Measurements from ENCODE around the gene ZNF335.

The ZNF335 gene

GRCh38 chr20:45949542-45950329 is 22.3 kb downstream of the ZNF335 start:
- H3K4me1 ChIP-seq (ENCODE audit: insufficient read depth, low read length, poor library complexity, severe bottlenecking): no peaks in the 10 kb centered on the region
- H3K36me3 ChIP-seq (ENCODE audit: insufficient read depth, low read length): peaks cover 56% of the 10 kb centered on the region; the same call in 1 of the 2 replicates
- no peaks in the 10 kb centered on the region for H3K27me3 ChIP-seq (ENCODE audit: insufficient read depth, low read length, poor library complexity, severe bottlenecking)
- H4K20me1 ChIP-seq (ENCODE audit: insufficient read depth, low read length, poor library complexity, severe bottlenecking): no peaks in the 10 kb centered on the region
- H3K79me2 ChIP-seq (ENCODE audit: insufficient read depth, low read length): no peaks in the 10 kb centered on the region
- no peak overlapping the region for H3K4me2 ChIP-seq (ENCODE audit: low read depth, low read length, poor library complexity, severe bottlenecking)
- H3K9ac ChIP-seq (ENCODE audit: low read depth, low read length, poor library complexity, severe bottlenecking): no peak overlapping the region
- no peak overlapping the region for H2AFZ ChIP-seq (ENCODE audit: low read length)
- H3K9me3 ChIP-seq (ENCODE audit: insufficient read depth, low read depth, low read length): no peaks in the 10 kb centered on the region
- H3K9me2 ChIP-seq (replicated peaks; ENCODE audit: low read depth, low read length): no peaks in the 10 kb centered on the region
- TF ChIP-seq, protein P1, sequence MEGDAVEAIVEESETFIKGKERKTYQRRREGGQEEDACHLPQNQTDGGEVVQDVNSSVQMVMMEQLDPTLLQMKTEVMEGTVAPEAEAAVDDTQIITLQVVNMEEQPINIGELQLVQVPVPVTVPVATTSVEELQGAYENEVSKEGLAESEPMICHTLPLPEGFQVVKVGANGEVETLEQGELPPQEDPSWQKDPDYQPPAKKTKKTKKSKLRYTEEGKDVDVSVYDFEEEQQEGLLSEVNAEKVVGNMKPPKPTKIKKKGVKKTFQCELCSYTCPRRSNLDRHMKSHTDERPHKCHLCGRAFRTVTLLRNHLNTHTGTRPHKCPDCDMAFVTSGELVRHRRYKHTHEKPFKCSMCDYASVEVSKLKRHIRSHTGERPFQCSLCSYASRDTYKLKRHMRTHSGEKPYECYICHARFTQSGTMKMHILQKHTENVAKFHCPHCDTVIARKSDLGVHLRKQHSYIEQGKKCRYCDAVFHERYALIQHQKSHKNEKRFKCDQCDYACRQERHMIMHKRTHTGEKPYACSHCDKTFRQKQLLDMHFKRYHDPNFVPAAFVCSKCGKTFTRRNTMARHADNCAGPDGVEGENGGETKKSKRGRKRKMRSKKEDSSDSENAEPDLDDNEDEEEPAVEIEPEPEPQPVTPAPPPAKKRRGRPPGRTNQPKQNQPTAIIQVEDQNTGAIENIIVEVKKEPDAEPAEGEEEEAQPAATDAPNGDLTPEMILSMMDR (conservative IDR thresholded peaks at IDR 0.05; ENCODE audit: low read length): no peak
- TF ChIP-seq EZH2phosphoT487 (IDR thresholded peaks at IDR 0.05; ENCODE audit: borderline replicate concordance): no peak
- no peak overlapping the region for H3K4me3 ChIP-seq (ENCODE audit: low read length, poor library complexity, severe bottlenecking)
- H3F3A ChIP-seq (ENCODE audit: low read depth): no peaks in the 10 kb centered on the region

DNA sequence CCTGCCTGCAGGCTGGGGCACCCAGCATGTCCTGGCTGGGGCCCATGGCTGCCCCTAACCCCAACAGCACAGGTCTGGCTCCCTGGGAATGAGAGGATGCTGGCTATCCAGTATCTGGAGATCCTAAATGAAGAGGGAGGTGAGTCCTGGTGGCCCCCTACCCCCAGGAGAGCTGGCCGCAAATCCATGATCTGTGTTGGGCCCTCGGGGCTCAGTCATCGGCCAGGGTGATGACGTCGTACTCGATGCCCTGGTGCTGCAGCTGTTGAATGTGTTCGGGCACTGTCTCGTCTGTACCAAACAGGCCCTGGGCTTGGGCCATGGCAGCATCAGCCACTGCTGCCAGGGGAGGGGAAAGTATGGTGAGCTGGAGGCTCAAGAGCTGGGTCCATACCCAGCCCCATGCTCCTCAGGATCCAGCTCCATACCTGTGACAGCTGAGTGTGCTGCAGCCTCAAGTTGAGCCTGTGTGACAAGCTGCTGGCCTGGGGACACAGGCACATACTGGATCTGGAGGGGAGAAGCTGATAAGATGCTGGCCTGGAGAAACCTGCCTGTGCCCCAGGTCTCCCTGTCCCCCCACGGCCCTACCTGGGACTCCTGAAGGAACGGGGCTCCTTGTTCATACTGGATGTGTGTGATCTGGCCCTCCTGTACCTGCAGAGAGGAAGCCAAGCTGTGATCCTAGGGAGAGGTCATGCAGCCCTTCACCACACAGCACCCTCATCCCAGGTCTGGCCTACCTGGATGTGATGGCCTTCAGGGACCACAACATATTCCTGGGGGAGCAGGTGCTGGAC is 23.1 kb downstream of the ZNF335 start:
- Histone ChIP-seq H3K79me2 (ENCODE audit: insufficient read depth, low read length) (no peaks in the 10 kb centered on the region), H2AFZ (ENCODE audit: low read length) (no peak overlapping the region), H3K9ac (ENCODE audit: low read depth, low read length, poor library complexity, severe bottlenecking) (no peak overlapping the region), H4K20me1 (ENCODE audit: insufficient read depth, low read length, poor library complexity, severe bottlenecking) (no peaks in the 10 kb centered on the region), H3K27me3 (ENCODE audit: insufficient read depth, low read length, poor library complexity, severe bottlenecking) (no peaks in the 10 kb centered on the region), H3K4me2 (ENCODE audit: low read depth, low read length, poor library complexity, severe bottlenecking) (no peak overlapping the region), H3K4me1 (ENCODE audit: insufficient read depth, low read length, poor library complexity, severe bottlenecking) (no peaks in the 10 kb centered on the region), H3K4me3 (ENCODE audit: low read length, poor library complexity, severe bottlenecking) (no peak overlapping the region), H3K9me3 (ENCODE audit: insufficient read depth, low read depth, low read length) (no peaks in the 10 kb centered on the region), H3F3A (ENCODE audit: low read depth) (no peaks in the 10 kb centered on the region), H3K36me3 (ENCODE audit: insufficient read depth, low read length) (peaks cover 64% of the 10 kb centered on the region; the same call in 1 of the 2 replicates), H3K9me2 (replicated peaks; ENCODE audit: low read depth, low read length) (no peaks in the 10 kb centered on the region)
- TF ChIP-seq, protein P1 (conservative IDR thresholded peaks at IDR 0.05; ENCODE audit: low read length): no peak
- TF ChIP-seq EZH2phosphoT487 (IDR thresholded peaks at IDR 0.05; ENCODE audit: borderline replicate concordance): no peak

DNA sequence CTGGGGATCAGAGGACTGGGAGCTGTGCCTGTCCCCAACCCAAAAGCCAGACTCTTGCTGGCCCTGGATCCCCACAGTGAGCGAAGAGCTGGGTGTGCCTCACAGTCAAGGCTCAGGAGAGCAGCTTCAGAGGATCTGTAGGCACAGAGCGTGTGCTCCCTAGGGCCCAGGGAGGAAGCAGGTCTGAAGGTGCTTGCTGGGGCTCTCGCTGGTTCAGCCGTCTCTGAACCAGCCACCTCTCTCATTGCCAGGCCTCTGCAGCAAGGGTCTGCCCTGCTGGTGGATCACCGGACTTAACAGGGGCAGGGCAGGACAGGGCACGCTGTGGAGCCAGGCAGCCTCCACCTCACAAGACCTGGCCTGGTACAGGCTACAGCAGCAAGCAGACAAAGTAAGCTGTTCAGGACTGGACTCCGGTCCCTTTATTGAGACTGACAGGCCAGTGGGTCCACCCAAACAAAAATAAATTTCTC is 23.7 kb downstream of the ZNF335 start:
- peaks cover 71% of the 10 kb centered on the region; the same call in 1 of the 2 replicates for H3K36me3 ChIP-seq (ENCODE audit: insufficient read depth, low read length)
- H3K4me1 ChIP-seq (ENCODE audit: insufficient read depth, low read length, poor library complexity, severe bottlenecking): no peaks in the 10 kb centered on the region
- TF ChIP-seq, protein P1 (conservative IDR thresholded peaks at IDR 0.05; ENCODE audit: low read length): no peak
- TF ChIP-seq EZH2phosphoT487 (IDR thresholded peaks at IDR 0.05; ENCODE audit: borderline replicate concordance): no peak
- H4K20me1 ChIP-seq (ENCODE audit: insufficient read depth, low read length, poor library complexity, severe bottlenecking): no peaks in the 10 kb centered on the region
- H3K9me3 ChIP-seq (ENCODE audit: insufficient read depth, low read depth, low read length): no peaks in the 10 kb centered on the region
- H3K4me3 ChIP-seq (ENCODE audit: low read length, poor library complexity, severe bottlenecking): no peak overlapping the region
- H3K9ac ChIP-seq (ENCODE audit: low read depth, low read length, poor library complexity, severe bottlenecking): no peak overlapping the region
- no peaks in the 10 kb centered on the region for H3K79me2 ChIP-seq (ENCODE audit: insufficient read depth, low read length)
- no peaks in the 10 kb centered on the region for H3K9me2 ChIP-seq (replicated peaks; ENCODE audit: low read depth, low read length)
- no peak overlapping the region for H3K4me2 ChIP-seq (ENCODE audit: low read depth, low read length, poor library complexity, severe bottlenecking)
- H3F3A ChIP-seq (ENCODE audit: low read depth): no peaks in the 10 kb centered on the region
- no peaks in the 10 kb centered on the region for H3K27me3 ChIP-seq (ENCODE audit: insufficient read depth, low read length, poor library complexity, severe bottlenecking)
- no peak overlapping the region for H2AFZ ChIP-seq (ENCODE audit: low read length)

Data from Loucy (cell line).